GM20000 (cell line): Measurements from ENCODE around the gene SERINC3.

ENCODE experiments used
- DNase-seq: peaks from one replicate; pipeline ENCODE4 v3.0.0; 2012; ENCODE audit warnings: low spot score
- CTCF ChIP-seq: IDR thresholded peaks from 2 replicates; pipeline ENCODE4 v1.5.1; 2012; ENCODE audit warnings: mild to moderate bottlenecking, control low read depth; ENCODE audit errors: extremely low read depth, missing control alignments

The SERINC3 gene

DNA sequence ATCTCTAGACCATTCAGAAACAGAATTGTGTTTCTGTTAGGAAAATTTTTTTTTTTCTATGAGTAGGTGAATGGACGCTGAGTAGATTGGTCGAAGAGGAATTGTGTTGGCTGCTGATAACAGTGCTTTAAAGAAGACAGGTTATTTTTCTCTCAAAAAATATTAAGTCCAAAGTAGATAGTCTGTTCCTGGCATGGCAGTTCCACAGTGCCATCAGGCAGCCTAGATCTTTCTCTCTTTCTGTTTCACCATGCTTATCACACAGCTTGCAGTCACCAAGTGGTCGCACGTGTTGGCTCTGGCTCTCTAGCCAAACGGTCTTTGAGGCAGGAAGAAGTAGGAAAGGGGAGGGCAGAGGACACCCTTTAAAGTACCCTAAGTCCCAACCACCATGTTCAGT lies 22.4 kb upstream of the SERINC3 start:
- no peak for DNase-seq
- no peak for TF ChIP-seq CTCF

GRCh38 chr20:44543358-44543757 lies 21.5 kb upstream of the SERINC3 start:
- TF ChIP-seq CTCF: no peak
- DNase-seq: no peak

GRCh38 chr20:44542890-44543289 lies 21.0 kb upstream of the SERINC3 start:
- DNase-seq: no peak
- no peak for TF ChIP-seq CTCF

DNA sequence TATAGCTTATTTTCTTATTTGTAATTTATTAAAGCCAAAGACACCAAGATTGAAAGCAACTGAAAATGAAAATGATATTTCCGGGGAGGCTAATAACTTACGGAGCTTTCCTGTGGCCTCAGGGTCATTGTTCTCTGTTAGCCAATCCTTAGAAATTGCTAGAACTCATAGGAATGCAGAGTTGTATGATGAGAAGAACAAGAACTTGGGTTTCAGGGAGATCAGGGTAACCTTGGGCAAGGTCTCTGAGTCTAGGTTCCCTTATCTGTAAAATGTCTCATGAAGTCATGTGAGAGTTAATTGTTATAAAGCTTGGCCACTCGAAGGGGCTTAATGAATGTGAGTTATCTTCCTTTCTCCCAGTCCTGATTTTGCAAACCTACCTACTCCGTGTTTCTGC lies 20.1 kb upstream of the SERINC3 start:
- no peak for TF ChIP-seq CTCF
- DNase-seq: no peak

DNA sequence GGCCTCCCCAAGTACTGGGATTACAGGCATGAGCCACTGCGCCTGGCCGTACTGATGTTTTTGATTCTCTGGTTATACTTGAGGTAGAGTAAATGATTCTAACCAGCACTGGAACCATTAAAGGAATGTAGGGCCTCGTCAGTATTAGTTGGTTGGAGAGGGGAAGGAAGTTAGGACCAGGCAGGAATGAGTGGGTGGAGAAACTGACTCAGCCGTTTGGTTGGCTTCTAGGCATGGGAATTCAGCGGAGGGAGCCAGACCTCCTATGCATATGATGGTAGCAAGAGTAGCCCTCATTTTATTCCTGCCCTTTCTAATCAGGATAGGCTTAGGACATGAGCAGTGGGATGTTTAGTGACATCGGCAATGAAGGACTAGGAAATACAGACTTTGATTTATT lies 19.0 kb upstream of the SERINC3 start:
- no peak for DNase-seq
- no peak for TF ChIP-seq CTCF

DNA sequence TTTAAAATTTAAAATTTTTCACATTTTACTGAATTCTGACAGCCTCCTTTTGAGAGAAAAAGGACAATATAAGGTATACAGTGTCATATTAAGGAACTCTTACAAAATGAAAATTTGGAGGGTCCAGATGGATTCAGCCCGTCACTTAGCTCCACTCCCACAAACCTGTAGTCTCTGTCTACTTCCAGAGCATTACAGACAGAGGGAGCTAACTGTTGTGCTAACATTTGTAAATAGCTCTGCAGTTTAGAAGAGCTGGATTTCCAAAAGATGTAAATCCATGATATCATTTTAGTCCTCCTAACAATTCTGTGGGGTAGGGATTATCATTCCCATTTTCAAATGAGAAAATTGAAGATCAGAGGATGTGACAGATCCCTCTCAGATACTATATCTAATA lies 16.1 kb upstream of the SERINC3 start:
- DNase-seq: no peak
- TF ChIP-seq CTCF: no peak

GRCh38 chr20:44536175-44536574 lies 14.3 kb upstream of the SERINC3 start:
- TF ChIP-seq CTCF: no peak
- DNase-seq: no peak
